Right lobe of liver (tissue), 6 donors: Measurements from ENCODE around the gene SLAMF8. TPM values are rescaled to one million over a fixed set of nuclear protein-coding genes. Genes with fewer than 3 reads are reported as not detected.

Experiments
- ATAC-seq, 4 donors: fragments of 200-7000 bp; cut with Tn5 transposase; one replicate each; pipeline ENCODE4 v1.9.1; 2020; ENCODE audit warnings: mild to moderate bottlenecking in 4 of 4, moderate library complexity in 4 of 4
- DNase-seq, 3 donors: peaks; one replicate each; pipeline ENCODE4 v3.0.0-alpha.2; 2020
- H3K27ac ChIP-seq, 3 donors: fragments of 200-600 bp; one replicate each; pipeline ENCODE4 v1.8.0; 2022
- H3K27me3 ChIP-seq, 2 donors: fragments of 200-600 bp; one replicate each; pipeline ENCODE4 v1.8.0; 2022
- H3K36me3 ChIP-seq, 4 donors: fragments of 200-600 bp; sonication (generic) in 1 of 4; one replicate each; pipeline versions ENCODE4 v1.5.1 to v1.8.0; 2017 to 2022; ENCODE audit warnings: control low read depth in 1 of 4
- H3K4me1 ChIP-seq, 4 donors: fragments of 200-600 bp; sonication (generic) in 1 of 4; one replicate each; pipeline versions ENCODE4 v1.5.1 to v1.8.0; 2017 to 2022; ENCODE audit warnings: control low read depth in 1 of 4
- H3K4me3 ChIP-seq, 3 donors: fragments of 200-600 bp; one replicate each; pipeline ENCODE4 v1.8.0; 2022
- H3K9me3 ChIP-seq, 4 donors: fragments of 200-600 bp; sonication (generic) in 1 of 4; one replicate each; pipeline versions ENCODE4 v1.5.1 to v1.8.0; 2017 to 2022; ENCODE audit warnings: control low read depth in 1 of 4
- POLR2A ChIP-seq: fragments of 450-650 bp; IDR thresholded peaks from one replicate; pipeline ENCODE4 v1.6.1; 2017; ENCODE audit warnings: antibody characterized with exemption, mild to moderate bottlenecking
- WGBS: methylation state at CpG from one replicate; pipeline ENCODE4 v1.1.6; 2018; ENCODE audit warnings: low coverage, low lambda C conversion rate; ENCODE audit not compliant: insufficient coverage; ENCODE audit errors: missing lambda C conversion rate; 5-methylcytosine and 5-hydroxymethylcytosine counted together
- intact Hi-C, 2 donors: fragments of 100-400 bp; cut with DNase I; formaldehyde crosslinking; loops; one replicate each; pipeline versions ENCODE4 v1.11.2 to v1.14.1; 2022
- total RNA-seq, 6 experiments: library from RNA; depleted of rRNA in 2 of 6; stranded (reverse); fragments of >200 nt in 2 of 6; fragmentation: NEBNext Ultra II Directional in 3 of 6; extraction: Animal tissue kit (Norgen Biotek cat#: 25700) in 3 of 6; gene quantifications; one replicate each; pipeline versions ENCODE4 v1.1.0 to v1.2.4, GENCODE V29; 2016 to 2023
- TF ChIP-seq, protein P1 (sequence below), 4 donors: fragments of 200-600 bp in 3 of 4; fragments of 450-650 bp in 1 of 4; IDR thresholded peaks; one replicate each; pipeline versions ENCODE4 v1.5.1 to v1.8.0; 2016 to 2022; ENCODE audit warnings: antibody characterized with exemption in 4 of 4, mild to moderate bottlenecking in 2 of 4
- donor health status: DM: no; HTN: yes; CAD: no.
- donor health status: DM: no; HTN: no; CAD: no.
- donor health status: DM: no; HTN: no; CAD: no.
- donor health status: DM: no; HTN: yes; CAD: no.
- donor health status: DM: no; HTN: yes; CAD: no.

SLAMF8 gene
- total RNA-seq, 6 experiments from 2014 or later: 0.33 to 5.7 (median 2.5) TPM

DNA sequence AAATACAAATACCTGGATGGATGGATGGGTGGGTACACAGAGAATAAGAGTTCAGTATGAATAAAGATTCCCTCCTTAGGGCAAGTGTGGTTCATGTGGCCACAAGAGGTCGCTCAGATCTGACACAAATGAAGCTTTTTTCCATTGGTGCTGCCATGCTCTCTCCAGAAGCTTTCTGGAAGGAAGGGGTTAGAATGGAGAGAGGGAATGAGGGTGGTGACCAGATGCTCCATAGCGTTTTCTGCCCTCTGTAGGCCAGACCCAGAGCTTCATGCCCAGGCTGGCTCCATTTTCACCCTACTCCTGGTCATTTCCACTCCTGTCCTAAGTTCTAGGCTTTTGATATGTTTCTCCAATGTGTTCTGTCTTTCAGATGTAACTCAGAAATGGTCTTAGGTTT, 27.8 kb upstream of the SLAMF8 start:
- peak; percentile 47 to 60 (median 53) for DNase-seq
- Histone ChIP-seq H3K4me3 (no peak overlapping the region), H3K36me3 (no peaks in the 10 kb centered on the region), H3K27me3 (no peaks in the 10 kb centered on the region), H3K9me3 (no peaks in the 10 kb centered on the region), H3K4me1 (no peaks in the 10 kb centered on the region), H3K27ac (no peak overlapping the region)
- WGBS: 0% methylated on average over 2 of the region's 2 CpGs
- TF ChIP-seq POLR2A: no peak
- TF ChIP-seq, protein P1, sequence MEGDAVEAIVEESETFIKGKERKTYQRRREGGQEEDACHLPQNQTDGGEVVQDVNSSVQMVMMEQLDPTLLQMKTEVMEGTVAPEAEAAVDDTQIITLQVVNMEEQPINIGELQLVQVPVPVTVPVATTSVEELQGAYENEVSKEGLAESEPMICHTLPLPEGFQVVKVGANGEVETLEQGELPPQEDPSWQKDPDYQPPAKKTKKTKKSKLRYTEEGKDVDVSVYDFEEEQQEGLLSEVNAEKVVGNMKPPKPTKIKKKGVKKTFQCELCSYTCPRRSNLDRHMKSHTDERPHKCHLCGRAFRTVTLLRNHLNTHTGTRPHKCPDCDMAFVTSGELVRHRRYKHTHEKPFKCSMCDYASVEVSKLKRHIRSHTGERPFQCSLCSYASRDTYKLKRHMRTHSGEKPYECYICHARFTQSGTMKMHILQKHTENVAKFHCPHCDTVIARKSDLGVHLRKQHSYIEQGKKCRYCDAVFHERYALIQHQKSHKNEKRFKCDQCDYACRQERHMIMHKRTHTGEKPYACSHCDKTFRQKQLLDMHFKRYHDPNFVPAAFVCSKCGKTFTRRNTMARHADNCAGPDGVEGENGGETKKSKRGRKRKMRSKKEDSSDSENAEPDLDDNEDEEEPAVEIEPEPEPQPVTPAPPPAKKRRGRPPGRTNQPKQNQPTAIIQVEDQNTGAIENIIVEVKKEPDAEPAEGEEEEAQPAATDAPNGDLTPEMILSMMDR (IDR thresholded peaks at IDR 0.05): peak; percentile 74 to 84 (median 80)
- peak; percentile 89 to 97 (median 94) for ATAC-seq
- intact Hi-C loops: loop anchor here (5.0 to 10.0 kb wide), 3 partner anchors 88 to 216 kb away; no protein-coding TSS in a partner anchor

DNA sequence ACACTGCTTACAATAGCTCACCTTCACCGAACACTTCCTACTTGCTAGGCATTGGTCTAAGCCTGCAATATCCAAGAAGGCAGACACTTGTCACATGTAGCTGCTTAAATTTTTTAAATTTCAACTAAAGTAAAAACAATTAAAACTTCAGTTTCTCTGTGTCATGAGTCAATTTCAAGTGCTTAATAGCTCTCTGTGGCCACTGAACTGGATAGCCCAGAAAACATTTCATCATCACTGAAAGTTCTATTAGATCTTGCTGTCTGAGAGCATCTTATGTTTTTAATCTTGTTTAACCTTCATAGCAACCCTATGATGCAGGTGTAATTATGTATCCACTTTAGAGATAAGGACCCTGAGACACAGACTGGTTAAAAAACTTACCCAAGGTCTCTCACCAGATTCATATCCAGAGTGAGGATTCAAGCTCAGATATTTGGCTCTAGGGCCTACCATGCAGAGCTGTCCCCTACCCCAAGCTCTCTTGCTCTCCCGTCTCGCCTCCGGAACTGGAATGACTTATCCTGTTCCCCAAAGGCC, 27.2 kb upstream of the SLAMF8 start:
- Histone ChIP-seq H3K4me1 (no peaks in the 10 kb centered on the region), H3K9me3 (no peaks in the 10 kb centered on the region), H3K27me3 (no peaks in the 10 kb centered on the region), H3K4me3 (no peak overlapping the region), H3K36me3 (no peaks in the 10 kb centered on the region), H3K27ac (no peak overlapping the region)
- DNase-seq (no peak), ATAC-seq (no peak)
- intact Hi-C loops: loop anchor here (5.0 to 10.0 kb wide), 3 partner anchors 88 to 215 kb away; no protein-coding TSS in a partner anchor
- WGBS: 92% methylated on average over 3 of the region's 4 CpGs
- TF ChIP-seq, protein P1 (IDR thresholded peaks at IDR 0.05): no peak
- no peak for TF ChIP-seq POLR2A

DNA sequence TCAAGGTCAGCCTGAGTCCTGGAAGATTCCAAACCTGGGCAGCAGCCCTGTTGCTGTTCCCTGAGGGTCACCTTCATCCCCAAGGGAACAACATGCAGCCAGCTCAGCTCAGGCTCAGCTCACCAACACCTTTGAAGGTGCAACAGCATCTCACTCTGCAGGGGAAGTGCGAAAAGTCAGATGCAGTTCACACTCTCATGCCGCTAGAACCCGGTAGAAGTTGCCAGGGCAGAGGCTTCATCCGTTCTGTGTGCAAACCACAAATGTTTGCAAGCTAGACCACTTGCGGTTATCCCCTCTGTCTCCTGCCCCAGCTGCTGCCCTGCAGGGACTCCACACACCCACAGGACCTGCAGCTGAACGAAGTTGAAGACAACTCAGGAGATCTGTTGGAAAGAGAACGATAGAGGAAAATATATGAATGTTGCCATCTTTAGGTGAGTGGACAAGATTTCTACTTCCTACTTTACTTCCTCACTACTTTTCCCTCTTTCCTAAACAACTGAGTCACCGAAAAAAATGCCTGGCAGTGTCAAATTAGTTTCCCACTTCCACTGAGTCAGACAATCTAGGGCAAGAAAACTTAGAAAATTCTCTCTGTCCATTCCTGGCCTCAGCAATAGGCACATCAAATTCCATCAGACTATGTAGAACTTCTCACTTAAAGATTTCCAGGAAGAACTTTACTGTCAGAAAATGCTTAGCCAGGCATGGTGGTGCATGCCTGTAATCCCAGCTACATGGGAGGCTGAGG, 26.3 kb upstream of the SLAMF8 start:
- Histone ChIP-seq H3K27me3 (no peaks in the 10 kb centered on the region), H3K4me3 (no peak overlapping the region), H3K4me1 (no peaks in the 10 kb centered on the region), H3K36me3 (no peaks in the 10 kb centered on the region), H3K9me3 (no peaks in the 10 kb centered on the region), H3K27ac (no peak overlapping the region)
- DNase-seq: peak in 1 of 3 donors; percentile 47
- intact Hi-C loops: no loop called here
- no peak for TF ChIP-seq POLR2A
- TF ChIP-seq, protein P1 (IDR thresholded peaks at IDR 0.05): no peak
- ATAC-seq: peak in 3 of 4 donors; percentile 29 to 46 (median 32)
- WGBS: 38% methylated on average over 8 of the region's 8 CpGs

DNA sequence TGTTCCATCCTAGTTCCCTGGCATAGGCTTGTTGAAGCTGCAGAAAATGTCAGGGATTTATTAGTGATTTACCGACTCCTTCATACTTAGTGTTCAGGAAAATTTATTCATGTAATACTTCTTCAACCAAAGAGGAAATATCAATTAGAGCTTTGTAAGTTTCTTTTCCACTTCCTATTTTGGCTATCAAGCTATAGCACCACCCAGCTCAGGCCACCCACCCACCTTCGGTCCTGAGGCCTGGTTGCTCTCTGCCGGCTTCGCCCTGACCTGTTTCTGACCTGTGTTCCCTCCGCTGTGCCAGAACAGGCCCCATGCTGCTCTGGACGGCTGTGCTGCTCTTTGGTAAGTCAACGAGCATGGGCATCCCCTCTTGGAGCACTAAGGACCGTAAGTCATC, 24.6 kb upstream of the SLAMF8 start, which contains the start of gene FCRL6:
TSS of gene FCRL6 (plus strand) at position 250 of the 400 bp plus-strand sequence. CDS start at position 315, 65 bp downstream.
- Histone ChIP-seq H3K4me3 (no peak within 1 kb of the TSS), H3K9me3 (no peaks in the 10 kb centered on the region), H3K27me3 (no peaks in the 10 kb centered on the region), H3K27ac (no peak within 1 kb of the TSS), H3K36me3 (no peaks in the 10 kb centered on the region), H3K4me1 (no peaks in the 10 kb centered on the region)
- TF ChIP-seq, protein P1 (IDR thresholded peaks at IDR 0.05): no peak
- TF ChIP-seq POLR2A: no peak
- ATAC-seq (no peak), DNase-seq (no peak)
- 49% methylated on average over 5 of the region's 8 CpGs for WGBS
- intact Hi-C loops: no loop called here
